ENCODE results near the gene FMN1.
A peak's percentile ranks its signal among the peaks of the same experiment; 100 is the strongest.
"Not testable (repeated sequence)": the region's sequence is repeated elsewhere in the genome, so short reads cannot be mapped to it uniquely, and the experiment has no call there.

FMN1 gene

GRCh38 chr15:32872621-32873283 is 321.8 kb downstream of the FMN1 start:
- no peak for DNase-seq

- DNase-seq = no peak
Measured at GRCh38 chr15:32871883-32872282, 322.6 kb downstream of the FMN1 start.

- DNase-seq = no peak
Measured at GRCh38 chr15:32870240-32871033, 324.1 kb downstream of the FMN1 start.

GRCh38 chr15:32869776-32870175 is 324.7 kb downstream of the FMN1 start:
- peak; percentile 20 for DNase-seq

GRCh38 chr15:32867313-32867626 is 327.2 kb downstream of the FMN1 start:
- peak; percentile 35 for DNase-seq

GRCh38 chr15:32866454-32867312 is 327.8 kb downstream of the FMN1 start:
- peak; percentile 42 for DNase-seq

GRCh38 chr15:32864841-32865240 is 329.7 kb downstream of the FMN1 start:
- no peak for DNase-seq

- no peak for DNase-seq
Measured at GRCh38 chr15:32864051-32864450, 330.5 kb downstream of the FMN1 start.

- peak; percentile 9 for DNase-seq
Measured at GRCh38 chr15:32861761-32862160, 332.8 kb downstream of the FMN1 start.

- no peak for DNase-seq
Measured at GRCh38 chr15:32861174-32861573, 333.3 kb downstream of the FMN1 start.

- no peak for DNase-seq
Measured at GRCh38 chr15:32859996-32860395, 334.5 kb downstream of the FMN1 start.

GRCh38 chr15:32859251-32859650 is 335.3 kb downstream of the FMN1 start:
- no peak for DNase-seq

GRCh38 chr15:32857732-32858131 is 336.8 kb downstream of the FMN1 start:
- DNase-seq = no peak

GRCh38 chr15:32856753-32857152 is 337.8 kb downstream of the FMN1 start:
- DNase-seq = no peak

- DNase-seq = no peak
Measured at GRCh38 chr15:32855942-32856341, 338.6 kb downstream of the FMN1 start.

- no peak for DNase-seq
Measured at GRCh38 chr15:32853592-32853991, 340.9 kb downstream of the FMN1 start.

- no peak for DNase-seq
Measured at GRCh38 chr15:32852771-32853170, 341.7 kb downstream of the FMN1 start.

GRCh38 chr15:32852017-32852416 is 342.5 kb downstream of the FMN1 start:
- no peak for DNase-seq

GRCh38 chr15:32851572-32851971 is 342.9 kb downstream of the FMN1 start:
- no peak for DNase-seq

GRCh38 chr15:32849769-32850668 is 344.5 kb downstream of the FMN1 start:
- peak; percentile 40 for DNase-seq

GRCh38 chr15:32846671-32847070 is 347.8 kb downstream of the FMN1 start:
- not testable (repeated sequence) for DNase-seq

- peak; percentile 55 for DNase-seq
Measured at GRCh38 chr15:32844118-32844711, 350.3 kb downstream of the FMN1 start.

Measured in hematopoietic multipotent progenitor cell treated with erythropoietin and hydrocortisone succinate and interleukin-3 and kit ligand, for 4 days (in vitro differentiated cells).